ENCODE measurements around the gene VKORC1L1.
"Not testable (repeated sequence)": the region's sequence is repeated elsewhere in the genome, so short reads cannot be mapped to it uniquely, and the experiment has no call there.

GRCh38 chr7:65867681-65868080, 5.2 kb upstream of the VKORC1L1 start:
- TF ChIP-seq CTCF (conservative IDR thresholded peaks at IDR 0.05); ZFX (IDR thresholded peaks at IDR 0.05): not testable (repeated sequence)
